Glomerular visceral epithelial cell (primary cell): ENCODE data around the gene PHF2.
"Not testable (repeated sequence)": the region's sequence is repeated elsewhere in the genome, so short reads cannot be mapped to it uniquely, and the experiment has no call there.

Experiments used
- DNase-seq: peaks from one replicate; pipeline ENCODE4 v3.0.0-alpha.2; 2016; ENCODE audit errors: extremely low spot score

PHF2 gene

DNA sequence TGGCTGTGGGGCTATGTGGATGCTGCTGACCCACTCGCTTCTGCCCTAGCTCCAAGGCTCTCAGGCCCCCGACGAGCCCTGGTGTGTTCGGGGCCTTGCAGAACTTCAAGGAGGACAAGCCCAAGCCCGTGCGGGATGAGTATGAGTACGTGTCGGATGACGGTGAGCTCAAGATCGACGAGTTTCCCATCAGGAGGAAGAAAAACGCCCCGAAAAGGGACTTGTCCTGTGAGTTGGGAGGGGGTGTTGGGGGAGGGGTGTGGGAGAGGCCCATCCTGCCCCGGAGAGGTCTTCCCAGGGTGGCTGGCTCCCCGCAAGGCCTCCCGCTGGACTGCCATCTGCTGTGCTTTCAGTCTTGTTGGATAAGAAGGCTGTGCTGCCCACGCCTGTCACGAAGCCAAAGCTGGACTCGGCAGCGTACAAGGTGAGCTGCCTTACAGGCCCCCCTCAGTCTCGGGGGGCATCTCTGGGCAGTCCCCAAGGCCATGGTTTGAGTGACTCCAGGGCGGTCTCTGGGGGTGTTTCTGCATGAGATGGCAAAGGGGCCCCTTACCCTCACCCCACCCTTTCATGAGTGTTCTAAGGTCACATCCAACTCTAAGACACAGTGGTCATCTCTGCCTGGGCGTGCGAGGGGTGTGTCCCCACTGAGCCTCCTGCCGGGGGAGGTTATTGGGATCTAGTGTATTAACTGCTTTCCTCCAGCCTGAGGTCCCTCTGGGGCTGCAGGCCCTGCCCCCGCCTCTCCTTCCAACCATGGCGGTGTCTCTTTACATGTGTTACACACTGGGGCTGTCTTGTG is 89.5 kb downstream of the PHF2 start:
- no peak for DNase-seq

- not testable (repeated sequence) for DNase-seq
Observed at GRCh38 chr9:93666439-93666784, 90.0 kb downstream of the PHF2 start.

GRCh38 chr9:93667006-93667405 is 90.6 kb downstream of the PHF2 start:
- DNase-seq: no peak

- DNase-seq: no peak
Observed at GRCh38 chr9:93667627-93668026, 91.2 kb downstream of the PHF2 start.

DNA sequence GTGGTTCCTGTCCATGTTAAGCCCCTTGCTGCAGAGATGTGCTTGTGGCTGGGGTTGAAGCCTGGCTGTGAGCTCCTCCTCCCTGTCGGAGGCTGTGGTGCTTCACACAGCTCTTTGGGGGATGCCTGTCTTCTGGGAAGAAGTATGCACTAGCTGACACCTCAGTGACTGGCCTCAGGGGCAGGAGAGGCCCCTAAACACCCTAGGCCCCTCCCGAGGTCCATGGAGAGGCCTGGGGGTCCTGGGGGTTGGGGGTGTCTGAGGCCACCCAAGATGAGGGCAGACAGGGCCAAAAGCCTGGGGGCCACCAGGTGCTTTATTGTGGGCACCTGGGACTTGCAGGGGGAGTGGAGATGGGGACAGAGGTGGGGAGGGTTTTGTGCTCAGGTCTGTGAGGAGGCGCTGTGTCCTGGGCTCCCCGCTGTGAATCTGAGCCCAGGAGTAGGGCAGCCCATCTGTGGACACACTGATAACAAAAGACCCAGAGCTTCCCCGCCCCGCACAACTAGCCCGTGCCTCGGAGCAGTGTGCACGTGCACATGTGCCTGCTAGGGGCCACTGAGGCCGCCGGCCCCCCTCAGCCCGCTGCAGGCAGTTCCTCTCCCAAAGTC is 92.0 kb downstream of the PHF2 start:
- DNase-seq: no peak

GRCh38 chr9:93669116-93669957 is 93.0 kb downstream of the PHF2 start:
- no peak for DNase-seq

GRCh38 chr9:93669958-93670207 is 93.5 kb downstream of the PHF2 start:
- no peak for DNase-seq

DNA sequence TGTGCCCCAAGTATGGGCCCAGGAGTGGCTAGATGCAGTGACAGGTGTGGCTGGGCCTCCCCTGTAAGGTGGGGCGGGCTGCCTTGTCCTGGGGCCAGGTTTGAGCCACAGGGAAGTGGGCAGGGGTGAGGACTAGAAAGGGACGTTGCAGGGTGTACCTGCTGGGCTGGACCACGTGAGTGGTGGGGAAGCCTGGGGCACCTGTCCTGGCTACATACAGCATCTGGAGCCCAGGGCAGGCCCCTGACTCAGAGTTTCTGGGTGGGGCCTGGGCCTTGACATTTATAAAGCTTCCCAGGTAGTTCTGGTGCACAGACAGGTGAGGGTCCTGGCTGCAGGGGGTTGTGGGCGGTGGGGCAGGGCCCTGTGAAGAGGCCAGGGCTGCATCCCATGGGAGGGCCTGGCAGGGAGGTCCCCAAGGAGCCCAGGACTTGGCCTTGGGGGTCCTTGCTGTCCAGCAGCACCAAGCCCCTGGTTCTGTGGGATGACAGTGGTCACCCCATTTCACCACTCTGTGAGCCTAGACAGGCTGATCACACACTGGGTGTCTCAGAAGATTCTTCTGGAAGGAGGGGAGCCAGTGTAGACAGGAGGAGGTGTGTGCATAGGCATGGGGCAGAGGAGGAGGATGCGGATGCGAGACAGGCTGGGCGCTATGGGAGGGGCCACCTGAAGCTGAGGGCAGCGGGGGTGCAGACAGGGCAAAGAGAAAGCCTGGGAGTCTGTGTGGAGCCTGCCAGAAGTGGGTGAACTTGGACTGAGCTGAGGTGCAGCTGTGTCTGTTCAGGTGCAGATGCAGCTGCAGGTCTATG is 94.0 kb downstream of the PHF2 start:
- DNase-seq: no peak

- DNase-seq: no peak
Observed at GRCh38 chr9:93671020-93671338, 94.6 kb downstream of the PHF2 start.

DNA sequence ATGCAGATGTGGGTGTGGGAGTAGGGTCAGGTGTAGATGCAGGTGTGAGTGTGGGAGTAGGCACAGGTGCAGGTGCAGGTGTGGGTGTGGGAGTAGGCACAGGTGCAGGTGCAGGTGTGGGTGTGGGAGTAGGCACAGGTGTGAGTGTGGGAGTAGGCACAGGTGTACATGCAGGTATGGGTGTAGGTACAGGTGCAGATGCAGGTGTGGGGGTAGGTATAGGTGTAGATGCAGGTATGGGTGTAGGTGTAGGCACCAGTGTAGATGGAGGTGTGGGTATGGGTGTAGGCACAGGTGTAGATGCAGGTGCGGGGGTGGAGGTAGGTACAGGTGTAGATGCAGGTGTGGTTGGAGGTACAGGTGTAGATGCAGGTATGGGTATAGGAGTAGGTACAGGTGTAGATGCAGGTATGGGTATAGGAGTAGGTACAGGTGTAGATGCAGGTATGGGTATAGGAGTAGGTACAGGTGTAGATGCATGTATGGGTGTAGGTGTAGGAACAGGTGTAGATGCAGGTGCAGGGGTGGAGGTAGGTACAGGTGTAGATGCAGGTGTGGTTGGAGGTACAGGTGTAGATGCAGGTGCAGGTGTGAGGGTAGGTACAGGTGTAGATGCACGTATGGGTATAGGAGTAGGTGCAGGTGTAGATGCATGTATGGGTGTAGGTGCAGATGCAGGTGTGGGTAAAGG is 96.1 kb downstream of the PHF2 start:
- not testable (repeated sequence) for DNase-seq

DNA sequence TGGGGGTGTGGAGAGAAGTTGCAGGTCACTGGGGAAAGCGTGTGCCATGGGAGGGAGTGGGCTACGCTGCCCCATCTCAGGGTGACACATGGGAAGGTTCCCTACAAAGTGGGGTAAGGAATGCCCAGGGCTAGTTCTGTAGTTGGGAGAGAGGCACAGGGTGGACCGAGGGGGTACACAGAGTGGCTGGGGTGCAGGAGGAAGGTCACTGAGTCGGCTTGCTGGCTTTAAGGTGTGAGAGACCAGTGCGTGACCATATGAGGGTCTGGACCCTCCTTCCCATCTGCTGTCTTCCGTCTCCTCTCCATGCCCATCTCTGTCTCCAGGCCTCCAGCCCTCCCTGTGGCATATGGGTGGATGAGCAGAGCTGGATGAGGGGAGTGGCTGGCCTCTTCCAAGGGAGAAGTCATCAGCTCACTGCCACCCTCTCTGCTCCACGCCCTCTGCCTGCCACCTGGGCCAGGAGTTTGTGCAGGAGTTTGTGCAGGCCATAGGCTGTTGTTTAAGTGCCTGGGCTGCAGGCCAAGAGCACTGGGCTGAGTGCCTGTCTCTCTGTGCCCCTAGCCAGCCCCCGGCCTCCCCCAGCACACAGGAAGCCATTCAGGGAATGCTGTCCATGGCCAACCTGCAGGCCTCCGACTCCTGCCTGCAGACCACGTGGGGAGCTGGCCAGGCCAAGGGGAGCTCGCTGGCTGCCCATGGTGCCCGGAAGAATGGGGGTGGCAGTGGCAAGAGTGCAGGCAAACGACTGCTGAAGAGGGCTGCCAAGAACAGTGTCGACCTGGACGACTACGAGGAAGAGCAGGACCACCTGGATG is 96.8 kb downstream of the PHF2 start:
- no peak for DNase-seq

DNA sequence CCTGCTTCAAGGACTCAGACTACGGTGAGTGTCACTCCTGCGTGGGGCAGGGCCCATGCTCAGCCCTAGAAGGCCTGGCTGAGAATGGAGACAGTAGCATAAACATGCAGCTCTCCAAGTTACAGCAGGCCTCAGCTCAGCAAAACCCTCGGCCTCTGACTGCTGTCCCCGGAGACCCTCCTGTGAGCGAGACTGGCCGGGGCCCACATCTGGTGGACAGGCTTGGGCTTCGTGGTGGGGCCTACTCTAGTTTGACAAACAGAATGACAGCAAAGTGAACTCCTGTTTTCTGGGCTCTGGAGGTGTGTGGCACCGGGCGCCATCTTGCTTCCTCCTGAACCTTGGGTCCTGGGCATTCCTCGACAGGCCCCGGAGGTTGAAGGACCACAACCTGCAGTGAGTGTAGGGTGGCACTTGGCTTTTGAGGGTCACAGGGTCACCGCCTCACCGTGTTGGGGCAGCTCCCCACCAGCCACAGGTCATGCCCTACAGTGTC is 97.5 kb downstream of the PHF2 start:
- no peak for DNase-seq

DNA sequence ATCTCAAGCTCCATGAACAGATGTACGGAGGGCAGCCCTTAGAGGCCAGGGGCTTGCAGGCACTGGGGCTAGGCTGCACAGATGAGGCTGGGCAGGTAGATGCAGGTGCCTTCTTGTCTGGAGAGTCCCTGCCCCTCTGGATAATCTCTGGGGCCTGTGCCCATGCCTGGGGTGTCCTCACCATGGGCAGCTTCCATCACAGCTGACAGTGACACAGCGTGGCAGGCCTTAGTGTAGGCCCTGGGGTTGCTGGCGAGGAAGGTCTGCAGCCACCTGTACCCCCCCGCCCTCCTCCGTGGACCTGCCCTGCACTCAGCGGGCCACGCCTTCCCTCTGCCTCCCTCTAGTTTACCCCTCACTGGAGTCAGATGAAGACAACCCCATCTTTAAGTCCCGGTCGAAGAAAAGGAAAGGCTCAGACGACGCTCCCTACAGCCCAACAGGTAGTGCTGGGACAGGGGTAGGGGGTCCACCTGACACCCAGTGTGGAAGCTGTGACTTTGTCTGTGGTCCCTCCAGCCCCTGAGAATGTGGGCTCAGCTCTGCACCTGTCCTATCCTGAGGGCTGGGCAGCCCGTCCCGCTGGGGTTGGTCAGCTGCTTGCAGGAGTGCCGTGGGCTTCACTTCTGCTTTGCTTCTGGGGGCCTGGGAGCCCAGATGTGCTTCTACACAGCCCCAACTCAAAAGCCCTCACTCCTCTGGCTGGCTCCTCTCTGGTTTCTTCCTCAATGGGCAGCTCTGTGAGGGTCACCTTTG is 98.4 kb downstream of the PHF2 start:
- DNase-seq: no peak

DNA sequence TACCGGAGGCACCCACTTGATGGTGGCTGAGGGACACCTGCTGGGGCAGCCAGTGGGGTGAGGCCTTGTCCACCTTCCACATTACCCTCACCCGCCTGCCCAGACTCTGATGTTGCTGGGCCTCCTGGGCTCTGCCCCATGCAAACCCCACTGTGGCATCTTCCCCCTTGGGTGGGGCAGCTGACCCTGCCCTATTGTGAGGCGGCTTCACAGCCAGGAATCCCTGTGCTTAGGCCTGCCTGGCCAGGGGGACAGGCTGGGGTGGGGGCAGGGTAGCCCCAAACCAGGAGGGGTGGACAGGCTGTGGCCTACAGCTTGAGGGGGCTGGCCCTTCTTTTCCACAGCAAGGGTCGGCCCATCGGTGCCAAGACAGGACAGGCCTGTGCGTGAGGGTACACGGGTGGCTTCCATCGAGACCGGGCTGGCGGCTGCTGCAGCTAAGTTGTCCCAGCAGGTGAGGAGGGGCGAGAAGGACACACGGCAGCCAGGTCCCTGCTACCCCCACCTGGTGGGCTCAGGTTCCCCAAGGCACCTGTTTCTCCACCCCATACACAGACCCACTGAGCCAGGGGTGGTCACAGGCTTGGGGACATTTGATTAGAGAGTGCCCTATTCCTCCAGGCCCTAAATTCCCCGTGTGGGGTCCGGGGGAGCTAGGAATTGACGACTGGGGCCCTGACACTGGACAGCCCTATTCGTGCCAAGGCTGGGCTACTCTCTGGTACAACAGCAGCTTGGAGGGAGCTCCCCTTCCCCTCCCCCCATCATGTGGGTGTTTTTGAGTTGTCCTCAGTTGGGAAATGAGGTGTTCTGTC is 99.2 kb downstream of the PHF2 start:
- DNase-seq: no peak

GRCh38 chr9:93676310-93677047 is 100.1 kb downstream of the PHF2 start:
- DNase-seq: no peak

- no peak for DNase-seq
Observed at GRCh38 chr9:93677048-93677571, 100.7 kb downstream of the PHF2 start.

- DNase-seq: no peak
Observed at GRCh38 chr9:93677641-93678136, 101.3 kb downstream of the PHF2 start.
